K562 (cell line): ENCODE data around the gene SEC24C. TPM values are rescaled to one million over a fixed set of nuclear protein-coding genes. Genes with fewer than 3 reads are reported as not detected.

Experiments
- ARID4B ChIP-seq: sonication (generic); formaldehyde crosslinking; IDR thresholded peaks from 2 replicates; pipeline ENCODE4 v1.8.0; 2022; ENCODE audit warnings: mild to moderate bottlenecking, missing genetic modification reagents
- BCL6 ChIP-seq: fragments of 250-450 bp; sonication (Bioruptor Pico); IDR thresholded peaks from 2 replicates; pipeline ENCODE4 v1.4.0; 2020
- CREB1 ChIP-seq, 2 experiments: sonication (generic) in 1 of 2; formaldehyde crosslinking in 1 of 2; IDR thresholded peaks; 2 replicates each; pipeline versions ENCODE4 v1.6.1 to v1.8.0; 2012 to 2022; ENCODE audit warnings: inconsistent platforms in 1 of 2, mild to moderate bottlenecking in 1 of 2, missing genetic modification reagents in 1 of 2, moderate library complexity in 1 of 2
- CTCF ChIP-seq, 3 experiments: IDR thresholded peaks in 2 of 3; conservative IDR thresholded peaks in 1 of 3; 2 replicates each; pipeline ENCODE4 v1.5.1; 2011 to 2012; ENCODE audit warnings: low read length in 3 of 3, mild to moderate bottlenecking in 3 of 3, control low read depth in 2 of 3, improper control_type of control experiment in 1 of 3, inconsistent platforms in 1 of 3, low read depth in 1 of 3, mixed read lengths in 1 of 3, moderate library complexity in 1 of 3; ENCODE audit not compliant: insufficient read depth in 2 of 3
- KDM4B ChIP-seq, 2 experiments: fragments of 450-650 bp in 1 of 2; sonication (generic) in 1 of 2; IDR thresholded peaks; 2 replicates each; pipeline ENCODE4 v1.6.1; 2016 to 2017; ENCODE audit warnings: borderline replicate concordance in 2 of 2, antibody characterized with exemption in 1 of 2, low read depth in 1 of 2, mild to moderate bottlenecking in 1 of 2
- KLF13 ChIP-seq: fragments of 450-650 bp; IDR thresholded peaks from 2 replicates; pipeline ENCODE4 v1.6.1; 2016; ENCODE audit warnings: missing genetic modification characterization, low read depth, mild to moderate bottlenecking, missing compliant biosample characterization, moderate library complexity, borderline replicate concordance
- NELFE ChIP-seq: IDR thresholded peaks from 2 replicates; pipeline ENCODE4 v1.6.1; 2011; ENCODE audit warnings: mild to moderate bottlenecking; ENCODE audit not compliant: insufficient read depth, insufficient read length
- PCBP1 ChIP-seq: fragments of 200-400 bp; formaldehyde crosslinking; IDR thresholded peaks from 2 replicates; pipeline ENCODE4 v1.6.1; 2018; ENCODE audit warnings: mild to moderate bottlenecking, low read depth, low read length; ENCODE audit not compliant: poor library complexity, severe bottlenecking
- SNAPC5 ChIP-seq: fragments of 250-450 bp; sonication (Bioruptor Pico); IDR thresholded peaks from 2 replicates; pipeline ENCODE4 v1.8.0; 2021; ENCODE audit warnings: moderate library complexity, mild to moderate bottlenecking, inconsistent platforms
- TARDBP ChIP-seq: fragments of 450-650 bp; IDR thresholded peaks from 2 replicates; pipeline ENCODE4 v1.6.1; 2016
- THRB ChIP-seq: fragments of 450-650 bp; formaldehyde crosslinking; conservative IDR thresholded peaks from 2 replicates; pipeline ENCODE4 v1.4.0; 2022; ENCODE audit warnings: mild to moderate bottlenecking, missing genetic modification characterization
- ZFPM2 ChIP-seq: fragments of 250-450 bp; sonication (Bioruptor Pico); IDR thresholded peaks from 2 replicates; pipeline ENCODE4 v1.5.1; 2022; ENCODE audit warnings: mild to moderate bottlenecking
- ZNF282 ChIP-seq: sonication (generic); formaldehyde crosslinking; IDR thresholded peaks from 2 replicates; pipeline ENCODE4 v1.8.1; 2023; ENCODE audit warnings: missing genetic modification reagents
- ZNF431 ChIP-seq: sonication (generic); formaldehyde crosslinking; IDR thresholded peaks from 2 replicates; pipeline ENCODE4 v1.8.0; 2022; ENCODE audit warnings: mild to moderate bottlenecking, missing genetic modification reagents
- polyA plus RNA-seq, 8 experiments: library from polyadenylated mRNA; depleted of rRNA in 4 of 8; stranded (reverse) in 5 of 8; unstranded in 3 of 8; fragments of >200 nt; fragmentation: Nextera tagmentation in 2 of 8; fragmentation: Illumina TruSeq in 1 of 8; extraction: Ambion mirVana in 2 of 8; extraction: Trizol in 1 of 8; gene quantifications; 2 replicates each; pipeline versions ENCODE4 v1.2.1 to v1.2.3, GENCODE V29; 2011 to 2014; ENCODE audit warnings: inconsistent platforms in 1 of 8, missing spikeins in 1 of 8
- total RNA-seq, 7 experiments: library from RNA; depleted of rRNA in 6 of 7; stranded (reverse); fragments of >200 nt in 6 of 7; fragmentation: Illumina TruSeq in 2 of 7; extraction: Trizol in 2 of 7; gene quantifications; 2 replicates each; pipeline versions ENCODE4 v1.2.1 to v1.2.3, GENCODE V29; 2011 to 2021; ENCODE audit warnings: low replicate concordance in 1 of 7

The SEC24C gene
- total and polyA plus RNA-seq, 9 of the 15 experiments (the other 6 are each of a cell fraction or from before 2014, with no cell fraction given), result 19.0 to 115 (median 70.5) TPM

- TF ChIP-seq PCBP1, result peak; percentile 70
- TF ChIP-seq ZFPM2 (CRISPR knock-in tag), result peak; percentile 72; the same call in 1 of the 2 replicates
- peak in 1 of 3 experiments; percentile 24; a peak in 1 of 6 replicates for TF ChIP-seq CTCF (IDR thresholded peaks at IDR 0.05 in 2 of 3, conservative IDR thresholded peaks at IDR 0.05 in 1 of 3; ENCODE audit: insufficient read depth in 2 of 3, low read depth in 1 of 3, low read length in 3 of 3)
- no peak for TF ChIP-seq ZNF431 (CRISPR knock-in tag)
- TF ChIP-seq KDM4B (IDR thresholded peaks at IDR 0.05; ENCODE audit: borderline replicate concordance in 2 of 2, low read depth in 1 of 2), result peak in 1 of 2 experiments; percentile 61; a peak in 1 of 4 replicates
- peak; percentile 48; the same call in 1 of the 2 replicates for TF ChIP-seq CREB1 (IDR thresholded peaks at IDR 0.05)
- 0 out of 2 replicates have a peak, but pooled peaks have one; percentile 30 for TF ChIP-seq CREB1 (CRISPR knock-in tag; IDR thresholded peaks at IDR 0.05)
- TF ChIP-seq TARDBP, result 0 out of 2 replicates have a peak, but pooled peaks have one; percentile 24
- TF ChIP-seq ZNF282 (CRISPR knock-in tag), result no peak
- TF ChIP-seq KLF13 (tag), result peak; percentile 89
- no peak for TF ChIP-seq BCL6 (CRISPR knock-in tag)
- TF ChIP-seq ARID4B (CRISPR knock-in tag), result peak; percentile 91
- no peak for TF ChIP-seq NELFE
- TF ChIP-seq SNAPC5 (CRISPR knock-in tag), result no peak
- peak; percentile 88; the same call in 1 of the 2 replicates for TF ChIP-seq THRB (CRISPR knock-in tag)
Measured at GRCh38 chr10:73785211-73785720, 41.1 kb downstream of the SEC24C start, which contains the start of gene ZSWIM8 (continued).
